GM12892 (cell line): ENCODE measurements around the gene ARID3A.

Experiments
- DNase-seq: peaks from one replicate; pipeline ENCODE4 v3.0.0; 2011; ENCODE audit not compliant: insufficient read length
- FAIRE-seq: peaks from 2 replicates; lab custom pipeline; 2011; peaks lifted over from hg19 to GRCh38; lab: Jason Lieb, UNC
- POLR2A ChIP-seq: IDR thresholded peaks from 2 replicates; pipeline ENCODE4 v1.6.1; 2011; ENCODE audit warnings: low read depth, low read length, control low read depth
- POLR2AphosphoS5 ChIP-seq: IDR thresholded peaks from 2 replicates; pipeline ENCODE4 v1.6.1; 2011; ENCODE audit warnings: low read depth, low read length, control low read depth
- TAF1 ChIP-seq: IDR thresholded peaks from 2 replicates; pipeline ENCODE4 v1.6.1; 2011; ENCODE audit warnings: low read depth, mild to moderate bottlenecking, control low read depth, low read length, borderline replicate concordance

Gene ARID3A

GRCh38 chr19:936175-936546, 10.3 kb downstream of the ARID3A start:
- no peak for FAIRE-seq
- no peak for TF ChIP-seq POLR2AphosphoS5
- no peak for TF ChIP-seq TAF1
- no peak for TF ChIP-seq POLR2A
- no peak for DNase-seq

GRCh38 chr19:937259-937694, 11.4 kb downstream of the ARID3A start:
- TF ChIP-seq POLR2AphosphoS5 (no peak), TAF1 (no peak), POLR2A (no peak)
- FAIRE-seq (no peak), DNase-seq (no peak)

- DNase-seq (no peak), FAIRE-seq (no peak)
- TF ChIP-seq TAF1 (no peak), POLR2AphosphoS5 (no peak), POLR2A (no peak)
Measured at GRCh38 chr19:938233-938923, 12.5 kb downstream of the ARID3A start.

- no peak for TF ChIP-seq POLR2AphosphoS5
- no peak for TF ChIP-seq POLR2A
- no peak for TF ChIP-seq TAF1
- DNase-seq: no peak
- no peak for FAIRE-seq
Measured at GRCh38 chr19:939439-939838, 13.6 kb downstream of the ARID3A start.

GRCh38 chr19:939922-940321, 14.1 kb downstream of the ARID3A start:
- TF ChIP-seq TAF1 (no peak), POLR2AphosphoS5 (no peak)
- no peak for DNase-seq
- no peak for FAIRE-seq

GRCh38 chr19:940591-941291, 14.9 kb downstream of the ARID3A start:
- FAIRE-seq (peak; percentile 46), DNase-seq (no peak)
- TF ChIP-seq TAF1 (no peak), POLR2A (no peak), POLR2AphosphoS5 (no peak)

GRCh38 chr19:941292-942132, 15.7 kb downstream of the ARID3A start:
- FAIRE-seq (no peak), DNase-seq (no peak)
- no peak for TF ChIP-seq TAF1
- TF ChIP-seq POLR2AphosphoS5: no peak
- TF ChIP-seq POLR2A: no peak

- no peak for DNase-seq
- FAIRE-seq: no peak
- TF ChIP-seq TAF1: no peak
- no peak for TF ChIP-seq POLR2AphosphoS5
- no peak for TF ChIP-seq POLR2A
Measured at GRCh38 chr19:942133-942645, 16.4 kb downstream of the ARID3A start.

GRCh38 chr19:943551-944170, 17.8 kb downstream of the ARID3A start:
- no peak for FAIRE-seq
- TF ChIP-seq POLR2AphosphoS5 (no peak), TAF1 (no peak), POLR2A (no peak)
- no peak for DNase-seq

- no peak for FAIRE-seq
- no peak for TF ChIP-seq TAF1
- no peak for TF ChIP-seq POLR2AphosphoS5
- no peak for TF ChIP-seq POLR2A
- no peak for DNase-seq
Measured at GRCh38 chr19:944171-944567, 18.3 kb downstream of the ARID3A start.

- DNase-seq: no peak
Measured at GRCh38 chr19:944663-945241, 18.9 kb downstream of the ARID3A start.

More at GRCh38 chr19:944663-945241, 18.9 kb downstream of the ARID3A start:
- TF ChIP-seq TAF1: no peak
- TF ChIP-seq POLR2A: no peak
- TF ChIP-seq POLR2AphosphoS5: no peak
- no peak for FAIRE-seq
